ENCODE data around the gene GPR87. TPM values are rescaled to one million over a fixed set of nuclear protein-coding genes. Genes with fewer than 3 reads are reported as not detected.

GPR87 gene
- total RNA-seq, 2 experiments from 2014 or later: not detected

GRCh38 chr3:151276687-151277042 is 40.0 kb downstream of the GPR87 start:
- DNase-seq (peak; percentile 64), ATAC-seq (peak; percentile 86)
- Mint-ChIP-seq H3K9me3 (no peaks in the 10 kb centered on the region), H3K4me3 (peak overlapping the region; percentile 45), H3K4me1 (ENCODE audit: low read depth) (peaks cover 42% of the 10 kb centered on the region), H3K36me3 (ENCODE audit: low read depth) (no peaks in the 10 kb centered on the region), H3K27ac (peak overlapping the region; percentile 73), H3K27me3 (no peaks in the 10 kb centered on the region)
- CTCF ChIA-PET: interaction anchor here (0.6 to 9.2 kb wide), 10 partner anchors 10 to 120 kb away, joined by 3 to 254 read pairs (median 4); no protein-coding TSS in a partner anchor
- intact Hi-C loops (cut with micrococcal nuclease): no loop called here
- no peak for TF ChIP-seq CTCF (IDR thresholded peaks at IDR 0.05)
- POLR2A ChIA-PET: no interaction called here

DNA sequence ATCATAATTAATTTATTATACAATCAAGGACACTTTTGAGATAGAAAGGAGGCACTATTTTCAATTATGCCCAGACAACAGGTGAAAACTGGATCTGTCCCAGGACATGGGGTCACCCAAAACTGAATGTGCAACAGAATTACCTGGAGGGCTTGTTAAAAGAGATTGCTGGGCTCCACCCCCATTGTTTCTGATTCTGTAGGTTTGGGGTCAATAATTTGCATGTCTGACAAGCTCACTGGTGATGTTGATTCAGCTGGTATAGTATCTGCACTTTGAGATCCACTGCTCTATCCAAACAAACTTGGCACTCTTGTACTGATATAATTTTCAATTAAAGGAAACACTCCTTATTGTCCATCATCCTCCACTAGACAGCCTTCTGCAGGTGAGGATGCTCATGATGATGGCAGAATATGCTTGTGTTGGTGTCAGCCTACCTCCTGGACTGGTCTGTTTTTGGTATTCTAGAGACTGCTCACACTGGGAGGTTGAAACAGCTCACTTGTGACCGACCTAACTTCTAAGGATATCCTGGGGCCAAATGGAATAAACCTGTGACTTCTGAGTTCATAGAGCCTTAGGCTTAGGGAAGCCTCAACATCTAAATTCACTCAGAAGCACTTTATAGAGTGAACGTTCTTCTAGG is 40.5 kb downstream of the GPR87 start:
- Mint-ChIP-seq H3K4me3 (peak overlapping the region; percentile 13), H3K27ac (peak overlapping the region; percentile 73), H3K36me3 (ENCODE audit: low read depth) (no peaks in the 10 kb centered on the region), H3K9me3 (no peaks in the 10 kb centered on the region), H3K27me3 (no peaks in the 10 kb centered on the region), H3K4me1 (ENCODE audit: low read depth) (peaks cover 44% of the 10 kb centered on the region)
- no peak for TF ChIP-seq CTCF (IDR thresholded peaks at IDR 0.05)
- DNase-seq (no peak), ATAC-seq (peak; percentile 31)
- intact Hi-C loops (cut with micrococcal nuclease): no loop called here
- CTCF ChIA-PET: interaction anchor here (0.6 to 9.2 kb wide), 11 partner anchors 9 to 120 kb away, joined by 3 to 254 read pairs (median 4); no protein-coding TSS in a partner anchor
- POLR2A ChIA-PET: interaction anchor here (1.0 to 1.1 kb wide), 2 partner anchors 69 to 74 kb away, joined by 3 read pairs; partner anchors contain the start of gene GPR171

DNA sequence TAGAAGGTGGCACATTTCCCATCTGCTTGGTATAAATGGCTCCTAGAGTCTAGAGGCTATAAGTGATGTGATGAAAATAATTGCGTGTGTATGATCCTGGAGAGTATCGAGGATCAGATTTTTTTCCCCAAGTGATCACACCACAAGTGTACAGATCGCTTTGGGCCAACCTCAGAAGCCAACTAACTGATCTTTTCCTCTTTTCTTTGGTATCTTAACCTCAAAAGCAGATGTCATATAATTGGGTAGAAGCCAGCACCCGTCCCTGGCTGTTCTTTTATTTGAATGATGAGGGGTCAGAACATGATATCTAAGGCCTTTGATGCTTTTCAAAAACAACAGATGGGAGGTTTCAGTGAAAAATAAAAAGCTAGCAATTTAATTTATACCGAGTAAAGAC is 41.5 kb downstream of the GPR87 start:
- DNase-seq (no peak), ATAC-seq (no peak)
- TF ChIP-seq CTCF (IDR thresholded peaks at IDR 0.05): no peak
- Mint-ChIP-seq H3K9me3 (no peaks in the 10 kb centered on the region), H3K27ac (peak overlapping the region; percentile 2), H3K36me3 (ENCODE audit: low read depth) (no peaks in the 10 kb centered on the region), H3K4me3 (no peak overlapping the region), H3K4me1 (ENCODE audit: low read depth) (peaks cover 50% of the 10 kb centered on the region), H3K27me3 (no peaks in the 10 kb centered on the region)
- ChIA-PET CTCF (interaction anchor here (1.1 to 9.2 kb wide), 6 partner anchors 8 to 105 kb away, joined by 3 to 254 read pairs (median 6); no protein-coding TSS in a partner anchor), POLR2A (interaction anchor here (0.9 to 1.1 kb wide), 4 partner anchors 47 to 77 kb away, joined by 3 read pairs; partner anchors contain the start of gene GPR171)
- intact Hi-C loops (cut with micrococcal nuclease): no loop called here

DNA sequence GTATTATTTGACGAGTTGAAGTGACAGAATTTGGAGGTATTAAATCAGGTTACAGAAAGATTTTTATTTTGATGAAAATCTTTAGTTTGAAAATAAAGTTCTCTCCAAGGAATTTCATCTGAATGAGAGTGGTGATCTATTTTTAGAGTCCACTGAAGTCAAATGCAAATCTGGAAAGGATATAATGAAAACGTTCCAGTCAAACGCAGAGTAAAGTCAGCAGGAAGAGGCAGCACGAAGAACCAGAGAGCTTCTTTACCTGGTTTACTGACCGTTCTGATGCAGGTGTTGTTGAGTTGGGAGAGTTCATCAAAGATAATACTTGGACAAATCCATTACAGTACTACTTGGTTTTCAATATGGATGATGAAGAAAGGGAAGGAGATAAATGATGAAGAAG is 47.0 kb downstream of the GPR87 start:
- peaks cover 4% of the 10 kb centered on the region for H3K9me3 Mint-ChIP-seq
- intact Hi-C loops (cut with micrococcal nuclease): no loop called here
- no peak overlapping the region for H3K4me3 Mint-ChIP-seq
- no peak for DNase-seq
- POLR2A ChIA-PET: no interaction called here
- H3K27ac Mint-ChIP-seq: peak overlapping the region; percentile 71
- TF ChIP-seq CTCF (IDR thresholded peaks at IDR 0.05): no peak
- H3K4me1 Mint-ChIP-seq (ENCODE audit: low read depth): peaks cover 30% of the 10 kb centered on the region
- no peak for ATAC-seq
- H3K27me3 Mint-ChIP-seq: no peaks in the 10 kb centered on the region
- CTCF ChIA-PET: interaction anchor here (1.0 kb wide), 1 partner anchor 102 kb away, joined by 6 read pairs; no protein-coding TSS in a partner anchor
- peaks cover 7% of the 10 kb centered on the region for H3K36me3 Mint-ChIP-seq (ENCODE audit: low read depth)

Measured in activated CD8-positive, alpha-beta T cell treated with anti-CD3 and anti-CD28 coated beads for 36 hours (primary cell).